A549 (cell line): Measurements from ENCODE around the gene CCDC27.

Experiments
- EHMT2 ChIP-seq: fragments of 200-600 bp; sonication (generic); IDR thresholded peaks from 2 replicates; pipeline ENCODE4 v1.6.1; 2016; ENCODE audit warnings: antibody characterized with exemption, low read depth, mild to moderate bottlenecking, moderate library complexity
- HES2 ChIP-seq: fragments of >200 bp; sonication (Bioruptor Twin); formaldehyde crosslinking; IDR thresholded peaks from 2 replicates; pipeline ENCODE4 v1.6.1; 2016
- RFX5 ChIP-seq: fragments of 450-650 bp; IDR thresholded peaks from 2 replicates; pipeline ENCODE4 v1.7.1; 2014; ENCODE audit warnings: antibody characterized with exemption, mild to moderate bottlenecking, moderate library complexity
- TF ChIP-seq, protein P1 (sequence below): fragments of >200 bp; sonication (Bioruptor Twin); formaldehyde crosslinking; IDR thresholded peaks from 3 replicates; pipeline ENCODE4 v1.5.1; 2016

DNA sequence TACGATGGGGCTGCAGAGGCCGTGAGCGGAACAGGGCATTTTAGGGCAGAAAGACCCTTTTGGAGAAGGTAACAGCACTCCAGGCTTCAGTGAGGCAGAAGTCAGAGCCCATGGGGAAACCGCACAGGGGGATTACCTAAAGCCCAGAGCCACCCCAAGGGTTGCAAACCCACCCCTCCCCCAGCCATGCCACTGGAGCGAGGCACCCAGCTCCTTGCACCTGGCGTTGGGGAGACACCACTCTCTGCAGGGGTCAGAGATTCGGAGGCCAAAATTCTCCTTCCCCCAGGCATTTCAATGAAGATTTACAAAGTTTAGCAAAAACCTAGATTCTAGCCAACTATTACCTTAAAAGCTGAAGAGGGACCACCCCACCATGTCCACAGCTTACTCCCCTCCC, 38.4 kb upstream of the CCDC27 start:
- TF ChIP-seq RFX5 (no peak), HES2 (no peak), EHMT2 (no peak)
- TF ChIP-seq, protein P1, sequence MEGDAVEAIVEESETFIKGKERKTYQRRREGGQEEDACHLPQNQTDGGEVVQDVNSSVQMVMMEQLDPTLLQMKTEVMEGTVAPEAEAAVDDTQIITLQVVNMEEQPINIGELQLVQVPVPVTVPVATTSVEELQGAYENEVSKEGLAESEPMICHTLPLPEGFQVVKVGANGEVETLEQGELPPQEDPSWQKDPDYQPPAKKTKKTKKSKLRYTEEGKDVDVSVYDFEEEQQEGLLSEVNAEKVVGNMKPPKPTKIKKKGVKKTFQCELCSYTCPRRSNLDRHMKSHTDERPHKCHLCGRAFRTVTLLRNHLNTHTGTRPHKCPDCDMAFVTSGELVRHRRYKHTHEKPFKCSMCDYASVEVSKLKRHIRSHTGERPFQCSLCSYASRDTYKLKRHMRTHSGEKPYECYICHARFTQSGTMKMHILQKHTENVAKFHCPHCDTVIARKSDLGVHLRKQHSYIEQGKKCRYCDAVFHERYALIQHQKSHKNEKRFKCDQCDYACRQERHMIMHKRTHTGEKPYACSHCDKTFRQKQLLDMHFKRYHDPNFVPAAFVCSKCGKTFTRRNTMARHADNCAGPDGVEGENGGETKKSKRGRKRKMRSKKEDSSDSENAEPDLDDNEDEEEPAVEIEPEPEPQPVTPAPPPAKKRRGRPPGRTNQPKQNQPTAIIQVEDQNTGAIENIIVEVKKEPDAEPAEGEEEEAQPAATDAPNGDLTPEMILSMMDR, result no peak
